Thoracic aorta (tissue), 2 donors: Measurements from ENCODE around the gene REV3L. TPM values are rescaled to one million over a fixed set of nuclear protein-coding genes. Genes with fewer than 3 reads are reported as not detected.

Experiments
- ATAC-seq: fragments of 150-250 bp; one replicate; pipeline ENCODE4 v1.8.0; 2017; ENCODE audit warnings: low read depth; ENCODE audit not compliant: insufficient number of reproducible peaks, low FRiP score
- DNase-seq: peaks from one replicate; pipeline ENCODE4 v3.0.0-alpha.2; 2020; ENCODE audit warnings: low spot score
- H3K27ac ChIP-seq, 2 donors: fragments of 200-600 bp; sonication (generic); 1 replicate in 1 of 2; 2 replicates in 1 of 2; pipeline ENCODE4 v1.5.1; 2016; ENCODE audit warnings: mild to moderate bottlenecking in 2 of 2, moderate library complexity in 2 of 2
- H3K27me3 ChIP-seq: fragments of 200-600 bp; sonication (generic); replicated peaks from 2 replicates; pipeline ENCODE4 v1.6.0; 2016; ENCODE audit warnings: mild to moderate bottlenecking; ENCODE audit not compliant: insufficient read depth
- H3K36me3 ChIP-seq: fragments of 200-600 bp; sonication (generic); one replicate; pipeline ENCODE4 v1.5.1; 2016
- H3K4me1 ChIP-seq, 2 donors: fragments of 200-600 bp; sonication (generic); 1 replicate in 1 of 2; 2 replicates in 1 of 2; pipeline versions ENCODE4 v1.5.1 to v1.6.0; 2016; ENCODE audit warnings: low read depth in 2 of 2, mild to moderate bottlenecking in 1 of 2; ENCODE audit not compliant: control insufficient read depth in 1 of 2
- H3K4me3 ChIP-seq: fragments of 200-600 bp; sonication (generic); 2 replicates; pipeline ENCODE4 v1.5.1; 2016; ENCODE audit warnings: mild to moderate bottlenecking
- H3K9me3 ChIP-seq: fragments of 200-600 bp; sonication (generic); 2 replicates; pipeline ENCODE4 v1.5.1; 2016
- CTCF ChIP-seq: fragments of 200-600 bp; sonication (generic); IDR thresholded peaks from one replicate; pipeline ENCODE4 v1.5.1; 2019; ENCODE audit warnings: antibody characterized with exemption
- total RNA-seq, 2 donors: library from RNA; depleted of rRNA; stranded (reverse); fragments of >200 nt; gene quantifications; one replicate each; pipeline versions ENCODE4 v1.1.0 to v1.2.3, GENCODE V29; 2016

The REV3L gene
- total RNA-seq, 2 donors from 2014 or later = 25.6 to 59.8 TPM

- no peak for DNase-seq
- TF ChIP-seq CTCF = no peak
- peaks cover 7 to 10% of the 10 kb centered on the region in 2 donors for H3K4me1 ChIP-seq
- H3K4me3 ChIP-seq = no peak overlapping the region
- no peak for ATAC-seq
- no peaks in the 10 kb centered on the region for H3K36me3 ChIP-seq
- no peak overlapping the region for H3K27ac ChIP-seq
- H3K9me3 ChIP-seq = no peaks in the 10 kb centered on the region
- H3K27me3 ChIP-seq = no peaks in the 10 kb centered on the region
Observed at GRCh38 chr6:111411978-111412566, 70.9 kb downstream of the REV3L start.

- no peak for ATAC-seq
- no peak overlapping the region for H3K27ac ChIP-seq
- TF ChIP-seq CTCF = no peak
Observed at GRCh38 chr6:111411046-111411445, 72.0 kb downstream of the REV3L start.

GRCh38 chr6:111410371-111410770 lies 72.6 kb downstream of the REV3L start:
- H3K4me1 ChIP-seq = peaks cover 0 to 3% of the 10 kb centered on the region in 2 donors
- DNase-seq (no peak), ATAC-seq (no peak)
- TF ChIP-seq CTCF = no peak
- no peaks in the 10 kb centered on the region for H3K27me3 ChIP-seq
- no peaks in the 10 kb centered on the region for H3K9me3 ChIP-seq
- no peak overlapping the region for H3K27ac ChIP-seq
- no peak overlapping the region for H3K4me3 ChIP-seq
- no peaks in the 10 kb centered on the region for H3K36me3 ChIP-seq

More at GRCh38 chr6:111411046-111411445, 72.0 kb downstream of the REV3L start:
- H3K27me3 ChIP-seq = no peaks in the 10 kb centered on the region
- H3K4me1 ChIP-seq = peaks cover 0 to 3% of the 10 kb centered on the region in 2 donors
- no peak for DNase-seq
- H3K36me3 ChIP-seq = no peaks in the 10 kb centered on the region
- H3K9me3 ChIP-seq = no peaks in the 10 kb centered on the region
- no peak overlapping the region for H3K4me3 ChIP-seq

GRCh38 chr6:111409430-111409829 lies 73.6 kb downstream of the REV3L start:
- Histone ChIP-seq H3K9me3 (no peaks in the 10 kb centered on the region), H3K4me1 (peaks cover 0 to 3% of the 10 kb centered on the region in 2 donors), H3K36me3 (peaks cover 5% of the 10 kb centered on the region), H3K27me3 (no peaks in the 10 kb centered on the region), H3K4me3 (no peak overlapping the region), H3K27ac (no peak overlapping the region)
- ATAC-seq = no peak
- TF ChIP-seq CTCF = no peak
- DNase-seq = no peak

GRCh38 chr6:111407686-111408085 lies 75.3 kb downstream of the REV3L start:
- no peaks in the 10 kb centered on the region for H3K27me3 ChIP-seq
- H3K4me3 ChIP-seq = no peak overlapping the region
- H3K27ac ChIP-seq = no peak overlapping the region
- no peak for TF ChIP-seq CTCF
- ATAC-seq = no peak
- DNase-seq = no peak
- peaks cover 0 to 3% of the 10 kb centered on the region in 2 donors for H3K4me1 ChIP-seq
- peaks cover 13% of the 10 kb centered on the region for H3K36me3 ChIP-seq
- no peaks in the 10 kb centered on the region for H3K9me3 ChIP-seq
